ENCODE data around the gene SMCO2.

Gene SMCO2

GRCh38 chr12:27455589-27455988 is 9.1 kb downstream of the SMCO2 start:
- no peak for DNase-seq

GRCh38 chr12:27456618-27457017 is 10.1 kb downstream of the SMCO2 start:
- DNase-seq, result no peak

- DNase-seq, result no peak
Observed at GRCh38 chr12:27460471-27460978, 14.0 kb downstream of the SMCO2 start.

- no peak for DNase-seq
Observed at GRCh38 chr12:27462151-27462694, 15.7 kb downstream of the SMCO2 start.

- no peak for DNase-seq
Observed at GRCh38 chr12:27462851-27463250, 16.3 kb downstream of the SMCO2 start.

GRCh38 chr12:27463511-27464219 is 17.1 kb downstream of the SMCO2 start:
- no peak for DNase-seq

GRCh38 chr12:27464220-27464554 is 17.7 kb downstream of the SMCO2 start:
- no peak for DNase-seq

- no peak for DNase-seq
Observed at GRCh38 chr12:27467641-27468040, 21.1 kb downstream of the SMCO2 start.

- DNase-seq, result no peak
Observed at GRCh38 chr12:27468241-27468640, 21.7 kb downstream of the SMCO2 start.

- DNase-seq, result no peak
Observed at GRCh38 chr12:27469176-27469736, 22.7 kb downstream of the SMCO2 start.

GRCh38 chr12:27472604-27473003 is 26.1 kb downstream of the SMCO2 start:
- no peak for DNase-seq

- no peak for DNase-seq
Observed at GRCh38 chr12:27474344-27474743, 27.8 kb downstream of the SMCO2 start.

- no peak for DNase-seq
Observed at GRCh38 chr12:27477049-27477448, 30.5 kb downstream of the SMCO2 start.

GRCh38 chr12:27478949-27479348 is 32.4 kb downstream of the SMCO2 start:
- DNase-seq, result no peak

- no peak for DNase-seq
Observed at GRCh38 chr12:27480016-27480415, 33.5 kb downstream of the SMCO2 start.

GRCh38 chr12:27486961-27487360 is 40.4 kb downstream of the SMCO2 start:
- DNase-seq, result no peak

GRCh38 chr12:27488479-27488878 is 41.9 kb downstream of the SMCO2 start:
- no peak for DNase-seq

GRCh38 chr12:27491226-27491625 is 44.7 kb downstream of the SMCO2 start:
- DNase-seq, result no peak

GRCh38 chr12:27493260-27493940 is 46.9 kb downstream of the SMCO2 start:
- no peak for DNase-seq

GRCh38 chr12:27497446-27497845 is 50.9 kb downstream of the SMCO2 start:
- DNase-seq, result no peak

- DNase-seq, result no peak
Observed at GRCh38 chr12:27498149-27498548, 51.6 kb downstream of the SMCO2 start.

GRCh38 chr12:27498761-27499160 is 52.2 kb downstream of the SMCO2 start:
- no peak for DNase-seq

GRCh38 chr12:27499377-27499776 is 52.8 kb downstream of the SMCO2 start:
- DNase-seq, result no peak

- DNase-seq, result no peak
Observed at GRCh38 chr12:27500546-27500945, 54.0 kb downstream of the SMCO2 start.
